H1 (cell line): ENCODE data around the gene MYH10. TPM values are rescaled to one million over a fixed set of nuclear protein-coding genes. Genes with fewer than 3 reads are reported as not detected.

ENCODE experiments used
- CTCF ChIA-PET: fragments of 300-600 bp; sonication (Branson Sonifier 250); formaldehyde crosslinking; loops from one replicate; lab custom pipeline; 2021; ENCODE audit not compliant: partially characterized antibody; lab: Charles Lee
- POLR2A ChIA-PET: fragments of 300-600 bp; sonication (Branson Sonifier 250); formaldehyde crosslinking; loops from one replicate; lab custom pipeline; 2021; ENCODE audit warnings: inconsistent platforms; ENCODE audit not compliant: partially characterized antibody; lab: Charles Lee
- DNase-seq, 2 experiments: peaks; one replicate each; pipeline versions ENCODE4 v3.0.0 to v3.0.0-alpha.2; 2010 to 2022; ENCODE audit warnings: low spot score in 2 of 2, low read depth in 1 of 2, mixed read lengths in 1 of 2
- FAIRE-seq: peaks from 2 replicates; lab custom pipeline; 2011; peaks lifted over from hg19 to GRCh38; lab: Jason Lieb, UNC
- H2AFZ ChIP-seq: 2 replicates; pipeline ENCODE4 v1.8.1; 2012; ENCODE audit warnings: low read length, inconsistent platforms
- H2AK5ac ChIP-seq: 2 replicates; pipeline ENCODE4 v1.6.1; 2013; ENCODE audit warnings: low read depth, low read length
- H2BK120ac ChIP-seq: replicated peaks from 2 replicates; pipeline ENCODE3; 2013; ENCODE audit warnings: low read depth, low read length, inconsistent platforms
- H2BK12ac ChIP-seq: 2 replicates; pipeline ENCODE4 v1.6.1; 2013; ENCODE audit warnings: low read depth, low read length
- H2BK15ac ChIP-seq: 2 replicates; pipeline ENCODE4 v1.6.1; 2013; ENCODE audit warnings: low read length
- H2BK20ac ChIP-seq: 2 replicates; pipeline ENCODE4 v1.6.1; 2013; ENCODE audit warnings: low read length
- H2BK5ac ChIP-seq: 2 replicates; pipeline ENCODE4 v1.6.1; 2013; ENCODE audit warnings: low read depth, low read length
- H3K14ac ChIP-seq: 2 replicates; pipeline ENCODE4 v1.6.1; 2013; ENCODE audit warnings: inconsistent platforms; ENCODE audit not compliant: insufficient read length
- H3K18ac ChIP-seq: 2 replicates; pipeline ENCODE4 v1.6.1; 2013; ENCODE audit warnings: low read length; ENCODE audit errors: extremely low read depth
- H3K23ac ChIP-seq: 2 replicates; pipeline ENCODE4 v1.6.1; 2013; ENCODE audit warnings: inconsistent platforms; ENCODE audit not compliant: insufficient read length
- H3K23me2 ChIP-seq: 2 replicates; pipeline ENCODE4 v1.6.1; 2013; ENCODE audit warnings: low read depth, low read length
- H3K27ac ChIP-seq: 2 replicates; pipeline ENCODE4 v1.6.1; 2011; ENCODE audit warnings: low read depth, low read length, inconsistent platforms
- H3K27me3 ChIP-seq, 4 experiments: replicated peaks in 1 of 4; 1 replicate in 1 of 4; 2 replicates in 3 of 4; pipeline versions ENCODE4 v1.6.1 to v1.8.1; 2011 to 2013; ENCODE audit warnings: low read length in 3 of 4, mild to moderate bottlenecking in 3 of 4, inconsistent platforms in 2 of 4, mixed read lengths in 2 of 4, moderate library complexity in 1 of 4; ENCODE audit not compliant: control insufficient read depth in 3 of 4, insufficient read depth in 3 of 4; ENCODE audit errors: extremely low read depth in 1 of 4
- H3K36me3 ChIP-seq, 4 experiments: 2 replicates each; pipeline versions ENCODE4 v1.6.1 to v1.8.1; 2011 to 2013; ENCODE audit warnings: mild to moderate bottlenecking in 4 of 4, low read length in 3 of 4, moderate library complexity in 2 of 4, control low read depth in 1 of 4, inconsistent platforms in 1 of 4; ENCODE audit not compliant: insufficient read depth in 4 of 4, control insufficient read depth in 2 of 4
- H3K4ac ChIP-seq: replicated peaks from 2 replicates; pipeline ENCODE3; 2013; ENCODE audit warnings: low read length, low read depth, mixed read lengths, inconsistent platforms; ENCODE audit not compliant: insufficient read length
- H3K4me1 ChIP-seq, 4 experiments: replicated peaks in 1 of 4; 1 replicate in 1 of 4; 2 replicates in 3 of 4; pipeline versions ENCODE4 v1.6.1 to v1.8.1; 2011 to 2013; ENCODE audit warnings: low read length in 3 of 4, inconsistent platforms in 2 of 4, mixed read lengths in 1 of 4; ENCODE audit not compliant: insufficient read depth in 4 of 4, control insufficient read depth in 3 of 4
- H3K4me2 ChIP-seq, 2 experiments: 2 replicates each; pipeline versions ENCODE4 v1.6.1 to v1.8.1; 2011 to 2013; ENCODE audit warnings: low read depth in 2 of 2, low read length in 2 of 2, control low read depth in 1 of 2, inconsistent platforms in 1 of 2, mild to moderate bottlenecking in 1 of 2; ENCODE audit not compliant: insufficient read depth in 1 of 2
- H3K4me3 ChIP-seq, 4 experiments: fragments of 200-600, 300-600 bp in 1 of 4; sonication (generic), shearing (Covaris generic), sonication (Bioruptor Twin) in 1 of 4; 2 replicates each; pipeline versions ENCODE4 v1.5.1 to v1.8.1; 2011 to 2016; ENCODE audit warnings: low read length in 4 of 4, low read depth in 3 of 4, control low read depth in 2 of 4, inconsistent platforms in 2 of 4, mild to moderate bottlenecking in 2 of 4, mixed read lengths in 1 of 4, moderate library complexity in 1 of 4; ENCODE audit not compliant: insufficient read depth in 2 of 4; ENCODE audit errors: extremely low read depth in 1 of 4
- H3K56ac ChIP-seq: replicated peaks from 2 replicates; pipeline ENCODE3; 2013; ENCODE audit warnings: low read depth, mild to moderate bottlenecking, mixed read lengths, low read length, inconsistent platforms; ENCODE audit not compliant: insufficient read length
- H3K79me1 ChIP-seq: 2 replicates; pipeline ENCODE4 v1.6.1; 2013; ENCODE audit warnings: low read depth, low read length, control low read depth
- H3K79me2 ChIP-seq, 2 experiments: 2 replicates each; pipeline versions ENCODE4 v1.6.1 to v1.8.1; 2012 to 2013; ENCODE audit warnings: low read length in 2 of 2, mild to moderate bottlenecking in 2 of 2, inconsistent platforms in 1 of 2; ENCODE audit not compliant: insufficient read depth in 2 of 2, control insufficient read depth in 1 of 2
- H3K9ac ChIP-seq, 4 experiments: replicated peaks in 1 of 4; 1 replicate in 1 of 4; 2 replicates in 3 of 4; pipeline versions ENCODE4 v1.6.1 to v1.8.1; 2011 to 2013; ENCODE audit warnings: low read depth in 3 of 4, low read length in 3 of 4, control low read depth in 2 of 4, mild to moderate bottlenecking in 2 of 4, moderate library complexity in 2 of 4, inconsistent platforms in 1 of 4; ENCODE audit errors: extremely low read depth in 1 of 4
- H3K9me3 ChIP-seq, 2 experiments: 2 replicates each; pipeline versions ENCODE4 v1.6.1 to v1.8.1; 2012 to 2013; ENCODE audit warnings: mild to moderate bottlenecking in 2 of 2, moderate library complexity in 2 of 2, control low read depth in 1 of 2, inconsistent platforms in 1 of 2, low read depth in 1 of 2, low read length in 1 of 2, mixed read lengths in 1 of 2; ENCODE audit not compliant: insufficient read depth in 2 of 2
- H4K20me1 ChIP-seq, 2 experiments: replicated peaks in 1 of 2; 2 replicates each; pipeline versions ENCODE3 to v1.8.1; 2011 to 2013; ENCODE audit warnings: inconsistent platforms in 2 of 2, low read length in 2 of 2, mild to moderate bottlenecking in 1 of 2; ENCODE audit not compliant: insufficient read depth in 2 of 2, control insufficient read depth in 1 of 2
- H4K5ac ChIP-seq: 2 replicates; pipeline ENCODE4 v1.6.1; 2013; ENCODE audit warnings: low read length, low read depth, mixed read lengths, inconsistent platforms; ENCODE audit not compliant: insufficient read length
- H4K8ac ChIP-seq: 2 replicates; pipeline ENCODE4 v1.8.0; 2013; ENCODE audit warnings: mild to moderate bottlenecking, moderate library complexity, low read length, inconsistent platforms; ENCODE audit not compliant: insufficient read depth; ENCODE audit errors: extremely low read depth
- H4K91ac ChIP-seq: replicated peaks from 2 replicates; pipeline ENCODE3; 2013; ENCODE audit warnings: low read length, mixed read lengths, inconsistent platforms; ENCODE audit not compliant: insufficient read length
- BRCA1 ChIP-seq: IDR thresholded peaks from 2 replicates; pipeline ENCODE4 v1.6.1; 2012; ENCODE audit warnings: low read depth, low read length, improper control_type of control experiment
- CHD2 ChIP-seq: IDR thresholded peaks from 2 replicates; pipeline ENCODE4 v1.6.1; 2012; ENCODE audit warnings: low read length, improper control_type of control experiment
- CREB1 ChIP-seq: IDR thresholded peaks from 2 replicates; pipeline ENCODE4 v1.6.1; 2012; ENCODE audit warnings: inconsistent platforms
- EGR1 ChIP-seq: IDR thresholded peaks from 2 replicates; pipeline ENCODE4 v1.6.1; 2011; ENCODE audit warnings: low read depth, low read length, borderline replicate concordance
- KDM5A ChIP-seq: fragments of 200-600 bp; IDR thresholded peaks from 2 replicates; pipeline ENCODE4 v1.7.1; 2012; ENCODE audit warnings: mild to moderate bottlenecking, low read length, inconsistent platforms, mixed read lengths
- PHF8 ChIP-seq: fragments of 200-600 bp; sonication (generic); conservative IDR thresholded peaks from 2 replicates; pipeline ENCODE4 v1.7.1; 2012; ENCODE audit warnings: low read depth, mild to moderate bottlenecking, inconsistent platforms, low read length, moderate library complexity
- POLR2AphosphoS5 ChIP-seq: IDR thresholded peaks from 2 replicates; pipeline ENCODE4 v1.6.1; 2011; ENCODE audit warnings: low read depth, low read length
- RXRA ChIP-seq: IDR thresholded peaks from 2 replicates; pipeline ENCODE4 v1.6.1; 2011; ENCODE audit warnings: low read depth, mild to moderate bottlenecking, low read length, moderate library complexity; ENCODE audit not compliant: insufficient read depth
- SP1 ChIP-seq: IDR thresholded peaks from 2 replicates; pipeline ENCODE4 v1.6.1; 2011; ENCODE audit warnings: low read depth, low read length
- SRF ChIP-seq: IDR thresholded peaks from 2 replicates; pipeline ENCODE4 v1.6.1; 2011; ENCODE audit warnings: mild to moderate bottlenecking, low read depth, low read length, moderate library complexity
- TCF12 ChIP-seq: IDR thresholded peaks from 2 replicates; pipeline ENCODE4 v1.6.1; 2011; ENCODE audit warnings: low read depth, mild to moderate bottlenecking, low read length
- WGBS, 2 experiments: shearing (Covaris generic) in 1 of 2; methylation state at CpG; one replicate each; pipeline versions ENCODE4 v1.1.6 to v1.1.7; 2013 to 2015; ENCODE audit warnings: low lambda C conversion rate in 2 of 2, mixed read lengths in 2 of 2, inconsistent platforms in 1 of 2, low coverage in 1 of 2, missing lambda C conversion rate in 1 of 2; ENCODE audit not compliant: insufficient replicate concordance in 2 of 2, insufficient coverage in 1 of 2, insufficient read length in 1 of 2; ENCODE audit errors: extremely low coverage in 1 of 2, missing lambda C conversion rate in 1 of 2; 5-methylcytosine and 5-hydroxymethylcytosine counted together
- polyA plus RNA-seq, 7 experiments: library from polyadenylated mRNA; depleted of rRNA in 3 of 7; stranded (reverse) in 5 of 7; unstranded in 2 of 7; fragments of >200 nt in 5 of 7; fragments of 200-250 nt in 2 of 7; gene quantifications; 1 replicate in 5 of 7; 2 replicates in 1 of 7; 4 replicates in 1 of 7; pipeline versions ENCODE4 v1.2.1 to v1.2.3, GENCODE V29; 2011 to 2013; ENCODE audit warnings: missing spikeins in 2 of 7, mixed read lengths in 2 of 7
- total RNA-seq: library from RNA; stranded (reverse); fragmentation: NEBNext Ultra II Directional; extraction: Animal tissue kit (Norgen Biotek cat#: 25700); gene quantifications from 2 replicates; pipeline ENCODE4 v1.2.1, GENCODE V29; 2021
- TF ChIP-seq, protein P1 (sequence below): IDR thresholded peaks from 2 replicates; pipeline ENCODE4 v1.6.1; 2012; ENCODE audit warnings: low read length, inconsistent platforms
- TF ChIP-seq, protein P2 (sequence below): IDR thresholded peaks from 2 replicates; pipeline ENCODE4 v1.6.1; 2011; ENCODE audit warnings: low read depth, mild to moderate bottlenecking, low read length; ENCODE audit not compliant: insufficient read depth

Gene MYH10
- total and polyA plus RNA-seq, 2 of the 8 experiments (the other 6 are each of a cell fraction or from before 2014, with no cell fraction given), result 64.1 to 289 TPM

DNA sequence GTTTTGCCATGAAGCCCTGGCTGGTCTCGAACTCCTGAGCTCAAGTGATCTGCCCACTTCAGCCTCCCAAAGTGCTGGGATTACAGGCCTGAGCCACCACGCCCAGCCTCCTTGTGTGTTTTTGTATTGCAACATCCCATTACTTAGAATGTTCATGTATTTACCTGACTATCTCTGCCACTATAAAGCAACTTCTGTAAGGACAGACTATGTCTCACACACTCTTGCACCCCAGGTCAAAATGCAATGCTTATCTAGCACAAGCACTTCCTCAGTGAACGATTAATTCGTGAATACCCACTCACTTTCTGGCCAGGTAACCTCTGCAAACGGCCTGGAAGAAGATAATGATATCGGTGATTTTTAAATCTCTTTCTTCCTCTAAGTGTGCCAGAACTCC lies 112.2 kb downstream of the MYH10 start:
- no peak overlapping the region for H3K14ac ChIP-seq
- H3K27ac ChIP-seq, result no peak overlapping the region
- no peak overlapping the region for H3K4ac ChIP-seq
- peaks cover 0 to 3% of the 10 kb centered on the region in 2 experiments for H4K20me1 ChIP-seq
- H3K27me3 ChIP-seq, result no peaks in the 10 kb centered on the region
- H3K18ac ChIP-seq, result no peak overlapping the region
- ChIA-PET CTCF (interaction anchor here (0.6 to 1.1 kb wide), 2 partner anchors 15 to 228 kb away, joined by 3 read pairs; no protein-coding TSS in a partner anchor), POLR2A (interaction anchor here (0.6 to 0.7 kb wide), 2 partner anchors 61 to 135 kb away, joined by 3 read pairs; no protein-coding TSS in a partner anchor)
- no peak overlapping the region for H3K56ac ChIP-seq
- peaks cover 38 to 90% (median 82%) of the 10 kb centered on the region in 4 experiments for H3K36me3 ChIP-seq
- no peak overlapping the region for H2BK12ac ChIP-seq
- no peaks in the 10 kb centered on the region for H3K4me1 ChIP-seq
- no peak overlapping the region for H2BK20ac ChIP-seq
- no peak overlapping the region for H2AFZ ChIP-seq
- no peak overlapping the region for H2BK120ac ChIP-seq
- no peaks in the 10 kb centered on the region for H3K9me3 ChIP-seq
- H4K91ac ChIP-seq, result no peak overlapping the region
- H3K9ac ChIP-seq, result no peak overlapping the region
- no peak overlapping the region for H2BK15ac ChIP-seq
- H2AK5ac ChIP-seq, result no peak overlapping the region
- WGBS, 2 experiments, result 93% methylated on average over 6 of the region's 6 CpGs; no CpG with 5 or more reads in 1 of the 2 experiments
- DNase-seq, result no peak
- no peaks in the 10 kb centered on the region for H3K79me2 ChIP-seq
- no peak overlapping the region for H4K8ac ChIP-seq
- no peak overlapping the region for H3K4me2 ChIP-seq
- no peak overlapping the region for H3K4me3 ChIP-seq
- FAIRE-seq, result no peak
- H4K5ac ChIP-seq, result no peak overlapping the region
- no peak overlapping the region for H3K23ac ChIP-seq
- H3K79me1 ChIP-seq, result 0 out of 2 replicates have a peak, but pooled peaks cover 2% of the 10 kb centered on the region
- no peaks in the 10 kb centered on the region; the same call in 1 of the 2 replicates for H3K23me2 ChIP-seq
- H2BK5ac ChIP-seq, result no peak overlapping the region
- TF ChIP-seq SRF (no peak), POLR2AphosphoS5 (no peak), KDM5A (no peak), BRCA1 (no peak), PHF8 (no peak), TCF12 (no peak), SP1 (no peak), RXRA (no peak), EGR1 (no peak), CREB1 (no peak), CHD2 (no peak)
- TF ChIP-seq, protein P1, sequence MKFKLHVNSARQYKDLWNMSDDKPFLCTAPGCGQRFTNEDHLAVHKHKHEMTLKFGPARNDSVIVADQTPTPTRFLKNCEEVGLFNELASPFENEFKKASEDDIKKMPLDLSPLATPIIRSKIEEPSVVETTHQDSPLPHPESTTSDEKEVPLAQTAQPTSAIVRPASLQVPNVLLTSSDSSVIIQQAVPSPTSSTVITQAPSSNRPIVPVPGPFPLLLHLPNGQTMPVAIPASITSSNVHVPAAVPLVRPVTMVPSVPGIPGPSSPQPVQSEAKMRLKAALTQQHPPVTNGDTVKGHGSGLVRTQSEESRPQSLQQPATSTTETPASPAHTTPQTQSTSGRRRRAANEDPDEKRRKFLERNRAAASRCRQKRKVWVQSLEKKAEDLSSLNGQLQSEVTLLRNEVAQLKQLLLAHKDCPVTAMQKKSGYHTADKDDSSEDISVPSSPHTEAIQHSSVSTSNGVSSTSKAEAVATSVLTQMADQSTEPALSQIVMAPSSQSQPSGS, result no peak
- TF ChIP-seq, protein P2, sequence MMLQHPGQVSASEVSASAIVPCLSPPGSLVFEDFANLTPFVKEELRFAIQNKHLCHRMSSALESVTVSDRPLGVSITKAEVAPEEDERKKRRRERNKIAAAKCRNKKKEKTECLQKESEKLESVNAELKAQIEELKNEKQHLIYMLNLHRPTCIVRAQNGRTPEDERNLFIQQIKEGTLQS, result no peak
